ENCODE results near the gene ETS1. TPM values are rescaled to one million over a fixed set of nuclear protein-coding genes. Genes with fewer than 3 reads are reported as not detected.
A peak's percentile ranks its signal among the peaks of the same experiment; 100 is the strongest.

ETS1 gene
- total RNA-seq, 1 experiment from 2014 or later = 66.4 TPM

DNA sequence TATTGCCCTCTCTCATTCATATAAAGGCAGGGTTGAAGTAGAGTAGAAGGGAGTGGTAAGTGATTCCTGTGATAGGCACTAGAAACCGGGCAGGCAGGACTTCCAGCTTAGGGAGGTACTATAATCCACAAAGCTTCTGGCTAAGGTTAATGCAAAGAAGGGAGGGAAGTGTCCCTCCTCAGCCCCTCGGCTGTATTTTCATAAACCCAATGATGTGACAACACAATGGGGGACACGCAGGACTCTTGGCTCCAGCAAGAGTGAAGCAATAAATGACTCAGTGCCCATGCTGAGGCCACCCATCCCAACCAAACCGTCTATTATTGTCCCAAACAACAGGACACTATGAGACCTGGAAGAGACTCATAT, 90.7 kb downstream of the ETS1 start:
- Histone ChIP-seq H3K27me3 (ENCODE audit: control insufficient read depth, insufficient read depth, low read length) (no peaks in the 10 kb centered on the region), H3K36me3 (ENCODE audit: control insufficient read depth, insufficient read depth, low read length) (no peaks in the 10 kb centered on the region), H3K4me3 (ENCODE audit: low read depth in 2 of 2, low read length in 2 of 2) (peak overlapping the region; percentile 2 to 42; a peak in 3 of 4 replicates), H3K4me1 (ENCODE audit: control insufficient read depth, insufficient read depth, low read length) (peaks cover 100% of the 10 kb centered on the region), H3K27ac (ENCODE audit: low read length) (peak overlapping the region; percentile 96), H3K9me3 (ENCODE audit: control insufficient read depth, insufficient read depth, low read depth, low read length) (no peaks in the 10 kb centered on the region)
- intact Hi-C loops (cut with micrococcal nuclease; ENCODE audit: unreplicated experiment) = no loop called here
- ChIA-PET CTCF (no interaction called here), POLR2A (interaction anchor here (0.6 to 0.9 kb wide), 4 partner anchors 12 to 761 kb away, joined by 3 read pairs; no protein-coding TSS in a partner anchor)
- BruUV-seq (replicated peaks) = no TSS peak
- TF ChIP-seq TCF7L2 (IDR thresholded peaks at IDR 0.05; ENCODE audit: low read depth, low read length) (0 out of 2 replicates have a peak, but pooled peaks have one; percentile 40), POLR2AphosphoS5 (IDR thresholded peaks at IDR 0.05; ENCODE audit: low read depth, low read length) (no peak)
- TF ChIP-seq, protein P1, sequence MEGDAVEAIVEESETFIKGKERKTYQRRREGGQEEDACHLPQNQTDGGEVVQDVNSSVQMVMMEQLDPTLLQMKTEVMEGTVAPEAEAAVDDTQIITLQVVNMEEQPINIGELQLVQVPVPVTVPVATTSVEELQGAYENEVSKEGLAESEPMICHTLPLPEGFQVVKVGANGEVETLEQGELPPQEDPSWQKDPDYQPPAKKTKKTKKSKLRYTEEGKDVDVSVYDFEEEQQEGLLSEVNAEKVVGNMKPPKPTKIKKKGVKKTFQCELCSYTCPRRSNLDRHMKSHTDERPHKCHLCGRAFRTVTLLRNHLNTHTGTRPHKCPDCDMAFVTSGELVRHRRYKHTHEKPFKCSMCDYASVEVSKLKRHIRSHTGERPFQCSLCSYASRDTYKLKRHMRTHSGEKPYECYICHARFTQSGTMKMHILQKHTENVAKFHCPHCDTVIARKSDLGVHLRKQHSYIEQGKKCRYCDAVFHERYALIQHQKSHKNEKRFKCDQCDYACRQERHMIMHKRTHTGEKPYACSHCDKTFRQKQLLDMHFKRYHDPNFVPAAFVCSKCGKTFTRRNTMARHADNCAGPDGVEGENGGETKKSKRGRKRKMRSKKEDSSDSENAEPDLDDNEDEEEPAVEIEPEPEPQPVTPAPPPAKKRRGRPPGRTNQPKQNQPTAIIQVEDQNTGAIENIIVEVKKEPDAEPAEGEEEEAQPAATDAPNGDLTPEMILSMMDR (IDR thresholded peaks at IDR 0.05) = no peak
- DNase-seq (ENCODE audit: low read depth, low spot score) (no peak), ATAC-seq (peak; percentile 75)
- in situ Hi-C loops (cut with HindIII; ENCODE audit: low pct_unique_long_range_greater_than_20kb, low sequenced_read_pairs) = no loop called here

- in situ Hi-C loops (cut with HindIII; ENCODE audit: low pct_unique_long_range_greater_than_20kb, low sequenced_read_pairs) = no loop called here
- no peaks in the 10 kb centered on the region for H3K9me3 ChIP-seq (ENCODE audit: control insufficient read depth, insufficient read depth, low read depth, low read length)
- no peaks in the 10 kb centered on the region for H3K36me3 ChIP-seq (ENCODE audit: control insufficient read depth, insufficient read depth, low read length)
- BruUV-seq (replicated peaks) = no TSS peak
- ATAC-seq (no peak; the same call in 1 of the 2 replicates), DNase-seq (ENCODE audit: low read depth, low spot score) (no peak)
- TF ChIP-seq, protein P1 (IDR thresholded peaks at IDR 0.05) = no peak
- TF ChIP-seq SIN3A (IDR thresholded peaks at IDR 0.05; ENCODE audit: borderline replicate concordance, insufficient read depth, low read depth, low read length) (no peak), POLR2AphosphoS5 (IDR thresholded peaks at IDR 0.05; ENCODE audit: low read depth, low read length) (no peak), TCF7L2 (IDR thresholded peaks at IDR 0.05; ENCODE audit: low read depth, low read length) (no peak), REST (IDR thresholded peaks at IDR 0.05; ENCODE audit: insufficient read depth in 1 of 2, low read depth in 2 of 2, low read length in 1 of 2) (no peak)
- POLR2A ChIA-PET = interaction anchor here (0.9 kb wide), 1 partner anchor 12 kb away, joined by 3 read pairs; no protein-coding TSS in a partner anchor
- peak overlapping the region; percentile 2 to 42; a peak in 3 of 4 replicates for H3K4me3 ChIP-seq (ENCODE audit: low read depth in 2 of 2, low read length in 2 of 2)
- peak overlapping the region; percentile 96 for H3K27ac ChIP-seq (ENCODE audit: low read length)
- peaks cover 100% of the 10 kb centered on the region for H3K4me1 ChIP-seq (ENCODE audit: control insufficient read depth, insufficient read depth, low read length)
- intact Hi-C loops (cut with micrococcal nuclease; ENCODE audit: unreplicated experiment) = no loop called here
- CTCF ChIA-PET = no interaction called here
- H3K27me3 ChIP-seq (ENCODE audit: control insufficient read depth, insufficient read depth, low read length) = no peaks in the 10 kb centered on the region
Observed at GRCh38 chr11:128496249-128496648, 91.1 kb downstream of the ETS1 start.
